ENCODE results near the gene EPHA3.

DNA sequence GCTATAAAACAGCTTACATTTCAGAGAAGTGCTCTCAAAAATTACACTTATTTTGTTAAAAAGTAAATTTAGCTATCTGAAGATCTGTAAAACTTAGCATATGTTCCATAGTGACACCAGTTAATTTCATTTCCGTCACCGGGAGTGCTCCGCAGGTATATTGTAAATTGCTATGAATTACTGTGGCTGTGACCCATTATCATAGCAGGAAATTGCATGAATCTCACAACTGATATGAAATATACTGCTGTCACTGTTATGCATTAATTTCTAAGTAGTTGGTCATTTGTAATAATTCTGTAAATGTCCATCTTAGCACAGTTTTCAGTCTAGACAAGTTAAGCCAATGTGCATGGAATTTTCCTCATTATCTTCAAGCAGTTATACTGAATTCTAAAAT, 91.2 kb downstream of the EPHA3 start:
- no peak for TF ChIP-seq EZH2 (IDR thresholded peaks at IDR 0.05; ENCODE audit: borderline replicate concordance, low read depth, low read length, poor library complexity, severe bottlenecking)
- TF ChIP-seq, protein P1, sequence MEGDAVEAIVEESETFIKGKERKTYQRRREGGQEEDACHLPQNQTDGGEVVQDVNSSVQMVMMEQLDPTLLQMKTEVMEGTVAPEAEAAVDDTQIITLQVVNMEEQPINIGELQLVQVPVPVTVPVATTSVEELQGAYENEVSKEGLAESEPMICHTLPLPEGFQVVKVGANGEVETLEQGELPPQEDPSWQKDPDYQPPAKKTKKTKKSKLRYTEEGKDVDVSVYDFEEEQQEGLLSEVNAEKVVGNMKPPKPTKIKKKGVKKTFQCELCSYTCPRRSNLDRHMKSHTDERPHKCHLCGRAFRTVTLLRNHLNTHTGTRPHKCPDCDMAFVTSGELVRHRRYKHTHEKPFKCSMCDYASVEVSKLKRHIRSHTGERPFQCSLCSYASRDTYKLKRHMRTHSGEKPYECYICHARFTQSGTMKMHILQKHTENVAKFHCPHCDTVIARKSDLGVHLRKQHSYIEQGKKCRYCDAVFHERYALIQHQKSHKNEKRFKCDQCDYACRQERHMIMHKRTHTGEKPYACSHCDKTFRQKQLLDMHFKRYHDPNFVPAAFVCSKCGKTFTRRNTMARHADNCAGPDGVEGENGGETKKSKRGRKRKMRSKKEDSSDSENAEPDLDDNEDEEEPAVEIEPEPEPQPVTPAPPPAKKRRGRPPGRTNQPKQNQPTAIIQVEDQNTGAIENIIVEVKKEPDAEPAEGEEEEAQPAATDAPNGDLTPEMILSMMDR (conservative IDR thresholded peaks at IDR 0.05; ENCODE audit: low read depth, low read length), result no peak

All from A673 (cell line).